T-helper 2 cell (primary cell): ENCODE data around the gene TAT.
A peak's percentile ranks its signal among the peaks of the same experiment; 100 is the strongest.
"Not testable (repeated sequence)": the region's sequence is repeated elsewhere in the genome, so short reads cannot be mapped to it uniquely, and the experiment has no call there.

Experiments used
- DNase-seq, 5 experiments: peaks; one replicate each; pipeline versions ENCODE4 v3.0.0 to v3.0.0-alpha.2; 2012 to 2022
- total RNA-seq, 2 donors: gene quantifications; one replicate each; lab custom pipeline; 2026; lab: John Stamatoyannopoulos, UW

The TAT gene
- total RNA-seq = 0 to 0.07 reads per million in 2 donors

GRCh38 chr16:71576971-71577370 lies at the start of gene TAT:
Gene TAT (minus strand): TSS chr16:71577092. CDS start chr16:71576415, 677 bp downstream.
- no peak for DNase-seq

- peak in 1 of 5 experiments; percentile 14 for DNase-seq
Observed at GRCh38 chr16:71626018-71626857, 49.3 kb upstream of the TAT start, which contains the start of gene MARVELD3. Gene MARVELD3 (plus strand): TSS chr16:71626184. CDS start chr16:71626230, 46 bp downstream.

GRCh38 chr16:71625113-71625850 lies 48.4 kb upstream of the TAT start:
- no peak for DNase-seq

GRCh38 chr16:71623597-71623996 lies 46.7 kb upstream of the TAT start:
- DNase-seq = no peak

GRCh38 chr16:71622088-71622487 lies 45.2 kb upstream of the TAT start:
- peak in 1 of 5 experiments; percentile 38 for DNase-seq

GRCh38 chr16:71618429-71618828 lies 41.5 kb upstream of the TAT start:
- DNase-seq = no peak

- not testable (repeated sequence) for DNase-seq
Observed at GRCh38 chr16:71614956-71615355, 38.1 kb upstream of the TAT start.

GRCh38 chr16:71610936-71611871 lies 34.3 kb upstream of the TAT start:
- DNase-seq = peak; percentile 42 to 68 (median 61)

- no peak for DNase-seq
Observed at GRCh38 chr16:71610447-71610846, 33.6 kb upstream of the TAT start.

GRCh38 chr16:71609066-71609465 lies 32.2 kb upstream of the TAT start:
- DNase-seq = no peak

- DNase-seq = no peak
Observed at GRCh38 chr16:71600822-71601221, 23.9 kb upstream of the TAT start.

GRCh38 chr16:71598426-71598825 lies 21.5 kb upstream of the TAT start:
- not testable (repeated sequence) for DNase-seq

- DNase-seq = not testable (repeated sequence)
Observed at GRCh38 chr16:71595340-71595826, 18.5 kb upstream of the TAT start.

GRCh38 chr16:71594000-71594646 lies 17.2 kb upstream of the TAT start:
- DNase-seq = no peak

GRCh38 chr16:71593048-71593999 lies 16.4 kb upstream of the TAT start:
- DNase-seq = no peak

GRCh38 chr16:71591917-71592316 lies 15.0 kb upstream of the TAT start:
- DNase-seq = no peak

GRCh38 chr16:71590584-71590983 lies 13.7 kb upstream of the TAT start:
- DNase-seq = no peak

GRCh38 chr16:71590071-71590470 lies 13.2 kb upstream of the TAT start:
- not testable (repeated sequence) for DNase-seq

GRCh38 chr16:71589334-71589733 lies 12.4 kb upstream of the TAT start:
- DNase-seq = not testable (repeated sequence)

GRCh38 chr16:71585318-71585703 lies 8.4 kb upstream of the TAT start:
- DNase-seq = no peak
